Neuron (in vitro differentiated cells): ENCODE results near the gene SESN2.

Experiments
- H2AFZ ChIP-seq: one replicate; pipeline ENCODE4 v1.6.1; 2013; ENCODE audit warnings: low read depth, mild to moderate bottlenecking, inconsistent platforms, low read length, moderate library complexity
- H3K27me3 ChIP-seq: one replicate; pipeline ENCODE4 v1.6.1; 2013; ENCODE audit warnings: low read length; ENCODE audit not compliant: insufficient read depth
- H3K36me3 ChIP-seq: one replicate; pipeline ENCODE4 v1.6.1; 2013; ENCODE audit warnings: low read length; ENCODE audit not compliant: insufficient read depth
- H3K4me1 ChIP-seq: one replicate; pipeline ENCODE4 v1.6.1; 2013; ENCODE audit warnings: low read length; ENCODE audit not compliant: insufficient read depth
- H3K4me3 ChIP-seq: 2 replicates; pipeline ENCODE4 v1.5.1; 2013; ENCODE audit warnings: mild to moderate bottlenecking, low read length, moderate library complexity
- H3K9me3 ChIP-seq: one replicate; pipeline ENCODE4 v1.6.1; 2013; ENCODE audit warnings: low read length

The SESN2 gene

DNA sequence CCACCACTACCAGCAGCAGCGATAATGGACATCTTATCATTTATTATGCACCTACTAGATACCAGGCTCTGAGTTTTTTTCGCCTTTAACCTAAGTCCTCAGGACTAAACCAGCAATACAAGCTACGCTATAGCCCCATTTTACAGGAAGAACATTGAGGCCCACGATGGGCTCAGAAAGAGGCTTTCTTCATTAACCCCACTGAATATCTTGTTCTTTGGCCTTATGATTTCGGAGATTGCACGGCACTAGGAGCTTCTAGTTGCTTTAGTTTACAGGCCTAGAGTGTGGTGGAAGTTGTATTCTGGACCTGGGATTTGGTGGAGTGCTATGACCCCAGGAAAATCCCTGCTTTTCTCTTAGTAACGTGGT, 1.5 kb downstream of the SESN2 start:
- peak overlapping the region; percentile 64 for H3K4me3 ChIP-seq
- no peak overlapping the region for H2AFZ ChIP-seq
- H3K4me1 ChIP-seq, result peaks cover 14% of the 10 kb centered on the region
- no peaks in the 10 kb centered on the region for H3K9me3 ChIP-seq
- H3K36me3 ChIP-seq, result peaks cover 2% of the 10 kb centered on the region
- no peaks in the 10 kb centered on the region for H3K27me3 ChIP-seq

DNA sequence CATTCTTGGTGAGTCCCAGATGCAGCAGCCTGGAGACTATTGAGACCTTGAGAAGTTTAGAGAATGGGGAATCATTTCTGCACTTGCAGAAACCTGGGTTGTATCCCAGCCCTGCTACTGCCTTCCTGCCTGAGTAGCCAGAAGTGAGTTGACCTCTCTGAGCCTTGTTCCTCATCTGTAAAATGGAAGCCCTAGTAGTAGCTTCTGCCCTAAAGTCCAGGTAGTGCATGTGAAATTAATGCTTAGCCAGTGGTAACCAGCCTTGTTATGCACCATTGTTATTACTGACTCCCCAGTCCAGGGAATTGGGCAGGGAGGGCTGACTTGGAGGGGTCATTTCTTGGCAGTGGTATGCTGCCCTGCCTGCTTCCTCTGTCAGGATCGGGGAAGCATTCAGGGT, 5.6 kb downstream of the SESN2 start:
- Histone ChIP-seq H3K36me3 (peaks cover 2% of the 10 kb centered on the region), H3K27me3 (no peaks in the 10 kb centered on the region), H3K9me3 (no peaks in the 10 kb centered on the region), H3K4me3 (no peak overlapping the region), H2AFZ (no peak overlapping the region), H3K4me1 (peaks cover 26% of the 10 kb centered on the region)

DNA sequence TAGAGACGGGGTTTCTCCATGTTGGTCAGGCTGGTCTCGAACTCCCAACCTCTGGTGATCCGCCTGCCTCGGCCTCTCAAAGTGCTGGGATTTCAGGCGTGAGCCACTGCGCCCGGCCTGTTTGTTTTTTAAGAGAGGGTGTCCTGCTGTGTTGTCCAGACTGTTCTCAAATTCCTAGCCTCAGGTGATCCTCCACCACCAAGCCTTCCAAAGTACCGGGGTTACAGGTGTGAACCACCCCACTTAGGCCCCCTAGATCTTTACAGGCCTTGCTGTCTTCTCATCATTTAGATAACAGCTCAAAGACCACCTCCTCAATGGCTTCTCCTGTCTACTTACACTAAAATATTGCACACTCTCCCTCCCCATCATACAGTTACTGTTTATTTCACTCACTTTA, 6.3 kb downstream of the SESN2 start:
- Histone ChIP-seq H3K27me3 (no peaks in the 10 kb centered on the region), H3K9me3 (no peaks in the 10 kb centered on the region), H3K4me3 (no peak overlapping the region), H2AFZ (no peak overlapping the region), H3K4me1 (peaks cover 26% of the 10 kb centered on the region), H3K36me3 (peaks cover 2% of the 10 kb centered on the region)

- no peaks in the 10 kb centered on the region for H3K27me3 ChIP-seq
- H3K4me3 ChIP-seq, result no peak overlapping the region
- H3K4me1 ChIP-seq, result peaks cover 17% of the 10 kb centered on the region
These were observed 7.6 kb downstream of the SESN2 start for GRCh38 chr1:28266920-28267322.

DNA sequence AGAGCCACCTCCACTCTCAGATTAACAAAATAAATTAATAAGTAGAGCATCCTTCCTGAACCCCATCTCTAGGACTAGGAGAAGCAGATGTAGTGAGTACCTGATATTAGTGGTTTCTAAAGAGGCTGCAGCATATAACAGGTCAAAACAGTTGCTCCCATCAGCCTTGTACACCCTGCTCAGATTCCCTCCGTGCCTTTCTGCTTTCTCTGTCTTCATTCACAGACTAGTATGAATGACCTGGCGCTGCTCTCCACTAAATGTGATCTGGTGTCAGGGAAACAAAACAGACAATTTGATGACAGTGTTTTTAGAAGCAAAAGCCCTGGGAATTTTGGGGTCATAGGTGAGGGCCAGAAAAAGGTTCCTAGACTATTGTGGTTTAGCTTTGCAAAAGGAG, 8.3 kb downstream of the SESN2 start:
- Histone ChIP-seq H3K4me3 (no peak overlapping the region), H3K27me3 (no peaks in the 10 kb centered on the region), H2AFZ (no peak overlapping the region), H3K4me1 (peaks cover 17% of the 10 kb centered on the region), H3K36me3 (peaks cover 16% of the 10 kb centered on the region), H3K9me3 (no peaks in the 10 kb centered on the region)

More at GRCh38 chr1:28266920-28267322, 7.6 kb downstream of the SESN2 start:
- H2AFZ ChIP-seq, result no peak overlapping the region
- peaks cover 10% of the 10 kb centered on the region for H3K36me3 ChIP-seq
- H3K9me3 ChIP-seq, result no peaks in the 10 kb centered on the region

DNA sequence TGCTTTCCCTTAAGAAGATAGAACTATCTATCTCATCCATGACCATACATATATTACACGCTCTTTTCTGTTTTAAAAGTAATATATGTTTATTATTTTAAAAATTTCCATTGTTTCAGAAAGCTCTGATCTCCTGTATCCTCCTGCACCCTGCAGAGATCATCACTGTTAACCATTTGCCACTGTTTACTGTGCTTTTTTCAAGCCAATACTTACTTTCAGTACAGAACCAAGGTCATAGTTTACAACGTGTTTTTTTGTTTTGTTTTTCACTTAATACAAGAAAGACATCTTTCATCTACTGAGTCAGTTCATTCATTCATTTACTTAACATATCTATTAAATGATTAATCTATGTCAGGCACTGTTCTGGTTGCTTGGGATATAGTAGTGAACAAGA, 10.2 kb downstream of the SESN2 start:
- H3K4me1 ChIP-seq, result peaks cover 17% of the 10 kb centered on the region
- H3K4me3 ChIP-seq, result no peak overlapping the region
- no peaks in the 10 kb centered on the region for H3K27me3 ChIP-seq
- H3K36me3 ChIP-seq, result peaks cover 34% of the 10 kb centered on the region
- no peaks in the 10 kb centered on the region for H3K9me3 ChIP-seq
- no peak overlapping the region for H2AFZ ChIP-seq

- Histone ChIP-seq H3K9me3 (no peaks in the 10 kb centered on the region), H3K4me3 (no peak overlapping the region), H2AFZ (no peak overlapping the region), H3K27me3 (no peaks in the 10 kb centered on the region), H3K36me3 (peaks cover 51% of the 10 kb centered on the region), H3K4me1 (peaks cover 6% of the 10 kb centered on the region)
These were observed 13.0 kb downstream of the SESN2 start for GRCh38 chr1:28272215-28272852.

DNA sequence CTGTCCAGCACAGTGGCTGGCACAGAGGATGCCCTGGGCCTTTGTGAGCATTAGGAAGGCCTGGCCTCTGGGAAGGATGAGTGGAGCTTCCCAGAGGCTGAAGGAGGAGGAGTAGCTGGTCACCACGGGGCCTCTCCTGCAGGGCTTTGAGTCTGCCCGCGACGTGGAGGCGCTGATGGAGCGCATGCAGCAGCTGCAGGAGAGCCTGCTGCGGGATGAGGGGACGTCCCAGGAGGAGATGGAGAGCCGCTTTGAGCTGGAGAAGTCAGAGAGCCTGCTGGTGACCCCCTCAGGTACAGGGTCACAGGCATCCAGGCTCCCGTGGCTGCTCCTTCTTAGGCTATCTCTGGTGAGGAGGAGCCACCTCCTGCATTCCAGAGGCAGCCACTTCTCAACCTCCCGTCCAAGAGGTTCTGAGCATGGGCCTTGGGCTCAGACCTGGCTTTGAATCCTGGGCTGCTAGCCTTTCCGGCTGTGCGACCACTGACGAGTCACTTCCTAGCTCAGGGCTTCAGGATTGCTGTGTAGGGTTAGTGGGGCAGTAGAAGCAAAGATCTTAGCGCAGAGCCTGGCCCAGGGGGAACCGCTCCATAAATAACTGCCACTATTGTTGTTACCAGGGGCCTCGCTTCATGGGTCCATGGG, 14.0 kb downstream of the SESN2 start:
- Histone ChIP-seq H2AFZ (no peak overlapping the region), H3K4me1 (no peaks in the 10 kb centered on the region), H3K36me3 (peaks cover 59% of the 10 kb centered on the region)

DNA sequence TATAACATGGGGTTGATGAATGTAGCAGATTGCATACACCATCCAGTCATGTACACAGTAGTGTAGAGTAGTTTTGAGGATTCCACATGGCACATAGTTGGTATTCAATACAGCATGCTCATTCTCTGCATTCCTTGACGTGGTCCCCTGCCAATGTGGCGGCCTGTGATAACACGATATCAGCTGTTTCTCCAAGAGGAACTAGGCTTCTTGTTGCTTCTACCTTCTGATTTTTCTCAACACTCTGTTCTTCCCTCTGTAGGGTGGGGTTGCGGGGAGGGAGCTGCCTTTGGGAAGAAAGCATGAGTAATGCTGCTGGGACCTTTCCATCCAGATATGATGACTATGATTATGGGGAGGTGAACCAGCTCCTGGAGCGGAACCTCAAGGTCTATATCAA, 19.4 kb downstream of the SESN2 start:
- Histone ChIP-seq H3K9me3 (no peaks in the 10 kb centered on the region), H3K36me3 (peaks cover 76% of the 10 kb centered on the region)

More for the DNA sequence above, 14.0 kb downstream of the SESN2 start:
- Histone ChIP-seq H3K27me3 (no peaks in the 10 kb centered on the region), H3K9me3 (no peaks in the 10 kb centered on the region), H3K4me3 (no peak overlapping the region)

GRCh38 chr1:28279721-28280120, 20.4 kb downstream of the SESN2 start:
- Histone ChIP-seq H3K9me3 (no peaks in the 10 kb centered on the region), H3K36me3 (peaks cover 68% of the 10 kb centered on the region), H3K4me1 (no peaks in the 10 kb centered on the region), H2AFZ (no peak overlapping the region), H3K27me3 (no peaks in the 10 kb centered on the region), H3K4me3 (no peak overlapping the region)

More for the DNA sequence above, 19.4 kb downstream of the SESN2 start:
- no peaks in the 10 kb centered on the region for H3K27me3 ChIP-seq
- H3K4me1 ChIP-seq, result no peaks in the 10 kb centered on the region
- H3K4me3 ChIP-seq, result no peak overlapping the region
- no peak overlapping the region for H2AFZ ChIP-seq

DNA sequence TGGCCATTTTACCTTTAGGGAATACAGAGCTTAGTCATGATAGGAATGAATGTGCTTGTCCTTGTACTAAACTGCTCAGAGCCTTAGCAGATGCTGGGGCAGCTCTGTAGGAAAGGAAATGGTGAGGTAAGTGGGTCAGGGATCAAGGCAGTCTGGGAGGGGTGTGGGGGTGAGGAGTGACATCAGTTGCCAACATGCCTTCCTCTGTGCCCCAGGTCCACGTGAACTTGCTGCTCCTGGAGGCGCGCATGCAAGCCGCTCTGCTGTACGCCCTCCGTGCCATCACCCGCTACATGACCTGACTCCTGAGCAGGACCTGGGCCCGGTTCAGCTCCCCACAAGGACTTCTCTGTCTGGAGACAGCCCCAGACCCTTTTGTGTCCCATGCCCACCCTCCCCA, 21.2 kb downstream of the SESN2 start:
- Histone ChIP-seq H3K27me3 (no peaks in the 10 kb centered on the region), H2AFZ (no peak overlapping the region), H3K9me3 (no peaks in the 10 kb centered on the region), H3K4me3 (no peak overlapping the region), H3K4me1 (no peaks in the 10 kb centered on the region), H3K36me3 (peaks cover 61% of the 10 kb centered on the region)

DNA sequence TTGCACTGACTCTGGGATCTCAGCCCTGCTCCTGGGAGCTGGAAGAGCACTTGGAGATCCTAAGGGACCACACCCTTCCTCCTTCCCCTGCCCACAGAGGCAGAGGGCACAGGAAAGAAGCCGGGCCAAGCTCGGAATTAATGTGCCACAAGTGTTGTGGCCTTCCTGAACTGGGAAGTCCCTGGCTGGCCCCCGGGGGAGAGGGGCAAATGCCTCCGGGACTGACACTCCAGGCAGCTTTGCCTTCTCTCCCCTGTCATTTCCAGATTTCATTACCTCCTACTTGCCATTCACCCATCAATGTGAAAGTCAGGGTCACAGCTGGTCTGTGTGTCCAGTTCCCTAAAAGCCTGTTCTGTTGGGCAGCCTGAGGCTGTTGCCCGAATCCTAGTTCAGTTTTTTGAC, 21.7 kb downstream of the SESN2 start:
- Histone ChIP-seq H3K4me3 (no peak overlapping the region), H2AFZ (no peak overlapping the region), H3K4me1 (no peaks in the 10 kb centered on the region), H3K36me3 (peaks cover 56% of the 10 kb centered on the region), H3K9me3 (no peaks in the 10 kb centered on the region), H3K27me3 (no peaks in the 10 kb centered on the region)

- H3K36me3 ChIP-seq, result peaks cover 53% of the 10 kb centered on the region
- H3K4me1 ChIP-seq, result no peaks in the 10 kb centered on the region
- H3K9me3 ChIP-seq, result no peaks in the 10 kb centered on the region
- no peak overlapping the region for H2AFZ ChIP-seq
- no peaks in the 10 kb centered on the region for H3K27me3 ChIP-seq
- H3K4me3 ChIP-seq, result no peak overlapping the region
These were observed 22.5 kb downstream of the SESN2 start for GRCh38 chr1:28281608-28282425.
